ENCODE data around the gene CPEB2. TPM values are rescaled to one million over a fixed set of nuclear protein-coding genes. Genes with fewer than 3 reads are reported as not detected.

CPEB2 gene
- total and polyA plus RNA-seq, 2 of the 8 experiments (the other 6 are each of a cell fraction or from before 2014, with no cell fraction given) = 0.39 to 1.9 TPM

GRCh38 chr4:14961292-14961691 is 41.0 kb upstream of the CPEB2 start:
- H3K9ac ChIP-seq (replicated peaks in 1 of 4; ENCODE audit: extremely low read depth in 1 of 4, low read depth in 3 of 4, low read length in 3 of 4) = no peak overlapping the region
- no peak overlapping the region for H2BK120ac ChIP-seq (replicated peaks; ENCODE audit: low read depth, low read length)
- no peak overlapping the region for H2AK5ac ChIP-seq (ENCODE audit: low read depth, low read length)
- no peak overlapping the region for H2AFZ ChIP-seq (ENCODE audit: low read length)
- no peaks in the 10 kb centered on the region for H3K36me3 ChIP-seq (ENCODE audit: control insufficient read depth in 2 of 4, insufficient read depth in 4 of 4, low read length in 3 of 4)
- no peaks in the 10 kb centered on the region for H3K23me2 ChIP-seq (ENCODE audit: low read depth, low read length)
- H4K20me1 ChIP-seq (replicated peaks in 1 of 2; ENCODE audit: control insufficient read depth in 1 of 2, insufficient read depth in 2 of 2, low read length in 2 of 2) = no peaks in the 10 kb centered on the region
- H2BK20ac ChIP-seq (ENCODE audit: low read length) = no peak overlapping the region
- no peak overlapping the region for H2BK12ac ChIP-seq (ENCODE audit: low read depth, low read length)
- no peaks in the 10 kb centered on the region for H3K79me2 ChIP-seq (ENCODE audit: control insufficient read depth in 1 of 2, insufficient read depth in 2 of 2, low read length in 2 of 2)
- H2BK5ac ChIP-seq (ENCODE audit: low read depth, low read length) = no peak overlapping the region
- no peaks in the 10 kb centered on the region for H3K9me3 ChIP-seq (ENCODE audit: insufficient read depth in 2 of 2, low read depth in 1 of 2, low read length in 1 of 2)
- no peak for DNase-seq (ENCODE audit: low read depth in 1 of 2, low spot score in 2 of 2)
- H3K79me1 ChIP-seq (ENCODE audit: low read depth, low read length) = no peaks in the 10 kb centered on the region
- H3K27me3 ChIP-seq (replicated peaks in 1 of 4; ENCODE audit: control insufficient read depth in 3 of 4, extremely low read depth in 1 of 4, insufficient read depth in 3 of 4, low read length in 3 of 4) = no peaks in the 10 kb centered on the region
- no peak overlapping the region for H3K27ac ChIP-seq (ENCODE audit: low read depth, low read length)
- no peak overlapping the region for H3K14ac ChIP-seq (ENCODE audit: insufficient read length)
- H3K4me1 ChIP-seq (replicated peaks in 1 of 4; ENCODE audit: control insufficient read depth in 3 of 4, insufficient read depth in 4 of 4, low read length in 3 of 4) = no peaks in the 10 kb centered on the region
- H3K4ac ChIP-seq (replicated peaks; ENCODE audit: insufficient read length, low read depth, low read length) = no peak overlapping the region
- no peak overlapping the region for H3K4me3 ChIP-seq (ENCODE audit: extremely low read depth in 1 of 4, insufficient read depth in 2 of 4, low read depth in 3 of 4, low read length in 4 of 4)
- H3K56ac ChIP-seq (replicated peaks; ENCODE audit: insufficient read length, low read depth, low read length) = no peak overlapping the region
- no peak overlapping the region for H3K18ac ChIP-seq (ENCODE audit: extremely low read depth, low read length)
- CTCF ChIA-PET (ENCODE audit: partially characterized antibody) = interaction anchor here (0.6 to 0.7 kb wide), 2 partner anchors 89 to 130 kb away, joined by 3 read pairs; no protein-coding TSS in a partner anchor
- no peak overlapping the region for H4K5ac ChIP-seq (ENCODE audit: insufficient read length, low read depth, low read length)
- FAIRE-seq = no peak
- no peak overlapping the region for H2BK15ac ChIP-seq (ENCODE audit: low read length)
- no peak overlapping the region for H4K91ac ChIP-seq (replicated peaks; ENCODE audit: insufficient read length, low read length)
- no peak overlapping the region for H3K23ac ChIP-seq (ENCODE audit: insufficient read length)
- H3K4me2 ChIP-seq (ENCODE audit: insufficient read depth in 1 of 2, low read depth in 2 of 2, low read length in 2 of 2) = no peak overlapping the region
- H4K8ac ChIP-seq (ENCODE audit: extremely low read depth, insufficient read depth, low read length) = no peak overlapping the region
- POLR2A ChIA-PET (ENCODE audit: partially characterized antibody) = no interaction called here
- TF ChIP-seq GTF2F1 (IDR thresholded peaks at IDR 0.05; ENCODE audit: borderline replicate concordance, low read depth, low read length) = no peak
- no peak for TF ChIP-seq SAP30 (IDR thresholded peaks at IDR 0.05; ENCODE audit: insufficient read depth, insufficient replicate concordance, low read length)
- no peak for TF ChIP-seq FOSL1 (IDR thresholded peaks at IDR 0.05; ENCODE audit: insufficient read depth, low read depth, low read length)
- TF ChIP-seq EP300 (IDR thresholded peaks at IDR 0.05; ENCODE audit: borderline replicate concordance in 1 of 2, low read depth in 2 of 2, low read length in 2 of 2) = no peak
- no peak for TF ChIP-seq CEBPB (IDR thresholded peaks at IDR 0.05; ENCODE audit: low read depth, low read length)

Measured in H1 (cell line).